Endothelial cell of umbilical vein (primary cell): ENCODE results near the gene TCIRG1.

Experiments
- CTCF ChIP-seq, 2 donors: IDR thresholded peaks; 1 replicate in 1 of 2; 2 replicates in 1 of 2; pipeline ENCODE4 v1.5.1; 2011; ENCODE audit warnings: low read length in 2 of 2, mild to moderate bottlenecking in 2 of 2, moderate library complexity in 2 of 2, control low read depth in 1 of 2, inconsistent platforms in 1 of 2, low read depth in 1 of 2; ENCODE audit not compliant: insufficient read depth in 1 of 2; ENCODE audit errors: extremely low read depth in 1 of 2
- EZH2 ChIP-seq: IDR thresholded peaks from 2 replicates; pipeline ENCODE4 v1.6.1; 2012; ENCODE audit warnings: borderline replicate concordance, low read depth, mild to moderate bottlenecking, moderate library complexity, low read length, inconsistent platforms; ENCODE audit not compliant: severe bottlenecking
- MYC ChIP-seq: IDR thresholded peaks from one replicate; pipeline ENCODE4 v1.6.1; 2011; ENCODE audit warnings: mild to moderate bottlenecking, low read depth, low read length
- POLR2AphosphoS5 ChIP-seq: IDR thresholded peaks from 2 replicates; pipeline ENCODE4 v1.6.1; 2012; ENCODE audit warnings: low read depth, mild to moderate bottlenecking, control low read depth, low read length, moderate library complexity; ENCODE audit not compliant: insufficient read depth

- no peak for TF ChIP-seq CTCF (IDR thresholded peaks at IDR 0.05; ENCODE audit: extremely low read depth in 1 of 2, insufficient read depth in 1 of 2, low read depth in 1 of 2, low read length in 2 of 2)
- TF ChIP-seq MYC: no peak
- no peak for TF ChIP-seq POLR2AphosphoS5
- TF ChIP-seq EZH2: no peak
Observed at GRCh38 chr11:67997475-67997921, 41.3 kb upstream of the TCIRG1 start.
